IPS DF 4.7 (cell line): ENCODE data around the gene TMX3.
A peak's percentile ranks its signal among the peaks of the same experiment; 100 is the strongest.

Source experiments
- DNase-seq: peaks from one replicate; pipeline ENCODE4 v3.0.0-alpha.2; 2013; ENCODE audit warnings: low spot score; ENCODE audit errors: extremely low read depth

Gene TMX3, protein sequence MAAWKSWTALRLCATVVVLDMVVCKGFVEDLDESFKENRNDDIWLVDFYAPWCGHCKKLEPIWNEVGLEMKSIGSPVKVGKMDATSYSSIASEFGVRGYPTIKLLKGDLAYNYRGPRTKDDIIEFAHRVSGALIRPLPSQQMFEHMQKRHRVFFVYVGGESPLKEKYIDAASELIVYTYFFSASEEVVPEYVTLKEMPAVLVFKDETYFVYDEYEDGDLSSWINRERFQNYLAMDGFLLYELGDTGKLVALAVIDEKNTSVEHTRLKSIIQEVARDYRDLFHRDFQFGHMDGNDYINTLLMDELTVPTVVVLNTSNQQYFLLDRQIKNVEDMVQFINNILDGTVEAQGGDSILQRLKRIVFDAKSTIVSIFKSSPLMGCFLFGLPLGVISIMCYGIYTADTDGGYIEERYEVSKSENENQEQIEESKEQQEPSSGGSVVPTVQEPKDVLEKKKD

DNA sequence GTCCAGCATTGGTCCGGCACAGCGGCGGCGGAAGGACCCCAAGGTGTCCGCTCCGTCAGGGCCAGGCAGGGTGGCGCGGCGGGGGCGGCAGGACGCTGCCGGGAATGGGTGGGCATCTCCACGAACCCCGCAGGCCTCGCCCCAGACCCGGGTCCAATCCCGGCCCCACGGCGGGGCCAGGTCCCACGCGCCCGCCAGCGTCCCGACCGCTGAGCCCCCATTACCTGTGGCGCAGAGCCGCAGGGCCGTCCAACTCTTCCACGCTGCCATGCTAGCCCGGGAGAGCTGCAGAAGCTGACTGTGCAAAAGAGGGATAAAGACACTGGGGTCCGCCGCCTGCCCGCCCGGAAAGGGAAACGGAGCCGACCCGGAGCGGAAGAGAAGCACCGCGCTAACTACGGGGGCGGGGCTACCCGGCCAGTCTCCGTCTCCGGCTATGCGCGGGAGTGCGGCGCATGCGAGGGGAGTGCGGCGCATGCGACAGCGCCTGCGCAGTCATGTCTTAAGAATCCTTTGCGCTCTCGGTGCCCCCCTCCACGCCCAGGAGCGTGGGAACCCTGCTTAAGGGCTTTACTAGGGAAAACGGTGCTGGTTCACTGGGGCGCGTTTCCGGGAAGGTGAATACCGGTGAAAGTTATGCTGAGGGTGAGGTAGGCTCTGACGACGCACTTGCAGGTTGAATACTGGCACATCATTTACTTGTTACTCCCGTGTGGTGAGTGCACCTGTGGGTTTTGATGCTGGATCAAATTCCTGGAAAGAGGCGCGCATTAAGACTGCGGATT is at the start of gene TMX3:
TMX3 (minus strand) TSS at position 397 of the 785 bp plus-strand sequence; CDS start at position 270, 127 bp downstream.
- DNase-seq = peak; percentile 78

DNA sequence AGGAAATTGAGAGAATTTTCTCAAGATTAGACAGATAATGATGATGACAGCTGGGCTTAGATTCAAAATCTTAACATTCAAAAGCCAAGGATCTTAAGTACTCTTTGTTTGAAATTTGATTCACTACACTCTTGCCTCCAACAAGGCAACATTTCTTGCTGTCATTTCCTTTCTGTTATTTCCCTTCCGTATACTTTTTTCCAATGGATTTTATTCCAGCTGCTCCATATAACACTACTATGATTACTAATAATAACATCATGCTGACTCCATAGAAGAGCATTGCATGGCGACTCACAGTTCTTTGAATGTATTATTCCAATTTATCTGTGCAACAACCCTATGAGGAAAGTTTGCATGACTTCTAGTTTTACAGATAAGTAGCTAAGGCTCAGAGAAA is 49.1 kb upstream of the TMX3 start:
- no peak for DNase-seq

DNA sequence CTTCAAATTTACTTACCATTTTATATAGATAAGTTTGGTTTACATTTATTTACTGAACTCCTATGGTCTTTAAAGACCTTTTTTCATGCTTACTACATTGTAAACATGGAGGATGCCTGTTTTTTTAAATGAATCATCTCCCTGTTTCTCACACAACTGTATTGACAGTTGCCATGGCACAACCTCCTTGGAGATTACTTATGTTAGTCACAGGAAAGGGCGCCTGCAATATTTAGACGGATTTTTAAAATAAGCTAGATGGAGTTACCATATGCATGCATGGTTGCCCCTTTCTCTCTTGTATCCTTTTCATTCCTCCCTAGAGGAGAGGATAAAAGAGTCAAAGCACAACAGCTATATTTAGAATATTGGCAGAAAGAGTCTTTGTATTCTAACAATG is 48.2 kb upstream of the TMX3 start:
- DNase-seq = no peak

DNA sequence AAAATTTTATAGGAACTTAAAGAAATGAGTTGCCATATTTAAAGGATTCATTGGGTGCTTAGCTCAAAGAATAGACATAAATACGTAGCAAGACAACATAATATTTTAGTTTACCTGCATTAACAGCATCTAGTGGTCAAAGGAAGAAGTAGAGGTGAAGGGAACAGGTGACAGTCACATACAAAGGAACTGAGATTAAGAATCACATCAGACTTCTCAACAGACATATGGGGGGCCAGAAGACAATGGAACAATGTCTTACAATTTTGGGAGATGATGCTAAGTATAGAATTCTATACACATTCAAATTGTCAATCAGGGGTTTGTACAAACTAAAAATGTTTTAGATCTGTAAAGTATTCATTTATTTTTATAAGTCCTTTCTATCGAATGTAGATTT is 44.4 kb upstream of the TMX3 start:
- DNase-seq = no peak

DNA sequence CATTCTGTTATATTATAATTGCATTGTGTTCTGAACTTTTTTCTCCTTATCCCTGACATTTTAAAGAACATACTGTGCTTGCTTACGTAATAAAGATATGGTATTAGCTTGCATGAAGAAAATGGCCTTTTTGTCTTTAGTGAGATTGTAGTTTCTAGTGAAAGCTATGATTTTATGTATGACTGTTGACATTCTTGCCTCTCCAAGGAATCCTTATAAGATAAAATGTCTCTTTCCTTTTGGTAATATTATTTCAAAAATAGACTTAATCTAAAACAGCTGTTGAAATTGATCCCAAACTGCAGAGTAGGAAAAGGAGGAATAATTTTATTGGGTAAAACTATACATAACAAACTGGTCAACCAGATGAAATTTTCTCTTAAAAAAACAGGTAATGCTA is 42.2 kb upstream of the TMX3 start:
- no peak for DNase-seq

DNA sequence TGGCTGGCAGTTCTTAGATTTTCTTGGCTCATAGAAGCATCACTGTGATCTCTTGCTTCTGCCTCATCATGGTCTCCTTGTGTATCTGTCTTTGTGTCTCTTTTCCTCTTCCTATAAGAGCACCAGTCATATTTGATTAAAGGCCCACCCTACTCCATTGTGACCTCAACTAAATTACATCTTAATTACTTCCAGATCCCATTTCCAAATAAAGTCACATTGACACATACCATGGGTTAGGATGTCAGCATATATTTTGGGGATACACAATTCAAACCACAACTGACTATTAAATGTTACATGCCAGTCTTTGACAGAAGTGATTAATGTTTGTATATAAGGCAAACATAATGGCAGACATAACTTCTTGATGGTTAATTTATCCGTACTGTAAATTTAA is 27.3 kb upstream of the TMX3 start:
- no peak for DNase-seq

DNA sequence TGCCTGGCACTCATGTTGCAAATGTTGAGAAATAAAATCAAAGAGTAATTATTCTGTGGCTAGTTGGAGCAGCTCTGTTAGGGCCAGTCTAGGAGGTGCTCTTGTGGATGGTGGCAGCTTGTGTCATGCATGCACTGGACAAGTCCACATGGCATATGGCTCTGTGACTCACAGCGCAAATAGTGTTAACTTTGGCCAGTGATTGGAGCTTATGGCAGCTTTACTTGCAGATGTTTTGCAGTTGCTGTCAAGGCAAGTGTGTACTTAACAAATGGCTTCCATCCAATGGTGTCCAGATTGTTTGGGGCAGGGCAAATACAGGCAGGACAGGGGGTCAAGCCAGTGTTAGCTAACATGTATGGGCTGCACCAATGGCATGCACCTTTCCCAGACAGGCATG is 26.1 kb upstream of the TMX3 start:
- no peak for DNase-seq

DNA sequence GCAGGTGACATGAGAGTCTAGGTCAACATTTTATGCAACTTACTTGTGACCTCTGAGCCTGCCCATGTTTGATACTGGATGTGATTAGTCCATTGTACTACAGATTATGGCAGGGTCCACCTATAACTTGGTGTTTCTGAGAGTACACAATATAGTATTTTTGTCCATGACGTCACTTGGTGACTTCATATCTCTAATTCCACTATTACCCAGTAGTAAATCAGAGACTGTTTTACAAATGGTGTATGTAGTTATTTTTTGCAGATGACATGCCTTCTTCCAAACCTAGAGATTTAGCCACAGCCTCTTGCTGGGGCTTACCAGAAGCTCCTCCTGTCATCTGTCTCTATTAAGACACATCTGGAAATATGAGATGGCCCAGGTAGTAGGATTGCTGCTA is 24.6 kb upstream of the TMX3 start:
- no peak for DNase-seq

DNA sequence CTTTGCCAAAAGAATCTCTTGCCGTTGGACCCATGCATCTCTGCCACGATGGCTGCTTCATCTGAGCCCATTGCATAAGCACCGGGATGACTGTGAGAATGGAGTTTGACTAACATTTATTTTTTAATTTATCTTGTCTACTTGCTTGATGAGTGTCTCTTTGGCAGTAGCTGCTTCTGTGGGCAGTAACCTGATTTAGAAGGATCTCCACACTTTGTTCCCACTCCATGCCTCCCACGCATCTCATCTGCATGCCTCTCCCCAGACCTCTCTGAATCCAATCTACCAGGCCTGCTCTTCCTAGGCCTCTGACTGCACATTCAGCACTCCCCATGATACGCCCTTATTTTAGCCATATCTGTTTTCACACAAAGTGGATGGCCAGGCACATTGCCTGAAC is 23.7 kb upstream of the TMX3 start:
- DNase-seq = no peak

DNA sequence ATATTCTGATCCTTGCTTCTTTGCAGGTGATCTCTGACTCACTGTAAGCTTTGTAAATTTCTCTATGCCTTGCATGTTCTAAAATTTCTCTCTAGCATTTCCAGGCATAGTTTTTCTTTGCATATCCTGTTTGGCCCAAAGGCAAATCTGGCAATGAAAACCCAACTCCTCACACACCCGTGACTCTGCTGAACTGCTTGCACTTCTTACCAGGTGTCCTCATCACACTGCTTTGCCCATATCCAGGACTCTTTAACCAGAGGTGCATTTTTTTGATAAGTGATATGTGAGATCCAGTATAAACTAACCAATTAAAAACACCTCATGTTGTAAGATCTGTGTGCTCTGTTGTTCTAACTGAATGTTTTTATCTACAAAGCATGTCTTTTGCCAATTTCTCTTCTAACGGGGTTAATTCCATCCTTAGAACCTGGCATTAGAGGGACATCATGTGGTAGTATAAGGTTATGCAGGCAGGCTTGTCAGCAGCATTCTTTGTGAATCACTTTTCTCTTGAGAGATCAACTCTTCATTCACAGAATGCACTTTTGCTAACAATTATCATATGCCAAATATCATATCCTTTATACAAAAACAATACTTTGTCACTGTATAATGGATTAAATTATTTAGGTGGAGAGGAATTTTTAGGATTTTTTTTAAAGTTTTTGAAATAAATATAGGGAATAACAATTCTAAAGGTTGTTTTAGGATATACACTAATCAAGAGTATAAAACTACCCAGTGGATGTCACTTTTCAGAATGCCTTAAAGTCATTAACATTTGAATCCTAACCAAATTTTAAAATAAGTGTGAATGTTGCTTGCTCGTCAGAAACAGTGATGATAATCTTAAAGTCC is 20.8 kb upstream of the TMX3 start:
- DNase-seq = no peak

DNA sequence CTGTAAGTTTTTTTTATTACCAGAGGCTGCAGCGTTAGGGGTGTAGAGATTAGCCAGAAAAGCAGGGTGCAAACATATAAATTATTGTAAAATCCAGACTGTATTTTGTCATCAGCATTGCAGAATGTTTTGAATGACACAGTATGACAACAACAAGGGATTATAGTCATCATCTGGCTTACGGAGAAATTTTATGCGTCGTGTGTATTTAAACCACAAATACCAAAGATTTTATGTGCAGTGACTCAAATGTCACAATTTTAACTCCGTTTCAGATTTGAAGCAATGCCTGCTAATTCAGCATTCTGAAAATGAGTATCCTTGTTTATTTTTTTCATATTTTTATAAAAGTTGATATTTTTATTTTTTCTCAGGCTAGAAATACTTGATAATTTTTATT is 19.4 kb upstream of the TMX3 start:
- DNase-seq = no peak

DNA sequence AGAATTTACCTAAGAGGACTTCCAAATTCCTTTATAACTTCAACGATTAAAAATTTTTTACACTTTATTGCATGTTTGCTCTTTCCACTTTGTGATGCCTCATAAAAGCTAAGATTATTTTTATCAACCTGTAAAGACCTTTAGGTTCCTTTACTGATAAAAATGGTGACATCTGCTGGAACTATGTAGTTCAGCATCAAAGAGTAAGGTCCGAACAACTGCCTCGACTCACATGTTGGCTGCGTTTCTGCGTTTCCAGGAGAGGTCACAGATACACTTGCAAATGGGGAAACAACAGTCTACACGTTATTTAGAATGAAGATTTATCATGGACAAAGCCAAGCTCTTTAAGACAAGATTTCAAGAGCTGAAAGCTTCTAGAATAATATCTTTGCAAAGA is 18.8 kb upstream of the TMX3 start:
- no peak for DNase-seq

DNA sequence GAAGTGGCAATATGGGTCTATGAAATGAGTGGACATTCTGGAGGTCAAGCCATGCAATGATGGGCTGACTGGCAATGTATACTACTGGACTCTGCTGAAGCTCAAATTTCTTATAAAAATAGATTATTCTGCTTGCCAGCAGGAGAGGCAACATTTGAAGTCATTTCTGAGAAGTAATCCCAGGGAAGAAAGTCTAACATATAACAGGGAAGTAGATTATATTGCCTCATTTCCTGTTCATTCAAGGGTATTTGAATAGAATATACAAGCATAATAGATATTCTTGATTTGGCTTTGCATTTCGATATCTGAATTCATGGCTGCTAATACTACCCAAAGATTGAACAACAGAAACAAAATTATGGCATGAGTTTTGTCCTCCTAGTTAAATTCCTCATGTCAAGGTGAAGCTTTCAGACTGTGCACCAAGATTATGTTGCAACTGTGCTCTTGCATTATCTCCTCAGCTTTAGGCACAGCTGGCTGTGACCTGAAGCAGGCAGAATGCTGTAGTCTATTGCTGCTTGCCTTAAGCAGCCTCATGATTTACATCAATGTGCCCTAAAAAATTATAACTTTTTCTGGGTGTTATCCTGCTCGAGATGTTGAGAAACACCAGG is 13.3 kb upstream of the TMX3 start:
- DNase-seq = no peak

DNA sequence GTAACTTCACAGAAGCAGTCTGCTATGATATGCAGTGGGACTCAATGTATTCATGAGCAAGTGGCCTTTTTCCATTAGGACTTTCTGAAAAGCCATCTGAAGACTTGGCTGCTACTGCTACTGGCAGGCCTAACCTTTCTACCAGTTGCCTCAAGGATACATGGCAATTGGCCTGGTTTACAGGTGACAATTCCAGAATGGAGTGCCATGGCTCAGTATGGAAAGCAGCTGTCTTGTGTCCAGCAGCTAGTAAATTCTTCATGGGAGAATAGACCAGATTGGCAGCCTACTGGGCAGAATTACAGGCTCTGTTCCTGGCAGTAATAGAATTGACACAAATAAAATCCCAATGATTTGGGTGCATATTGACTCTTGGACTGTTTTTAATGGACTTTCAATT is 12.6 kb upstream of the TMX3 start:
- no peak for DNase-seq

DNA sequence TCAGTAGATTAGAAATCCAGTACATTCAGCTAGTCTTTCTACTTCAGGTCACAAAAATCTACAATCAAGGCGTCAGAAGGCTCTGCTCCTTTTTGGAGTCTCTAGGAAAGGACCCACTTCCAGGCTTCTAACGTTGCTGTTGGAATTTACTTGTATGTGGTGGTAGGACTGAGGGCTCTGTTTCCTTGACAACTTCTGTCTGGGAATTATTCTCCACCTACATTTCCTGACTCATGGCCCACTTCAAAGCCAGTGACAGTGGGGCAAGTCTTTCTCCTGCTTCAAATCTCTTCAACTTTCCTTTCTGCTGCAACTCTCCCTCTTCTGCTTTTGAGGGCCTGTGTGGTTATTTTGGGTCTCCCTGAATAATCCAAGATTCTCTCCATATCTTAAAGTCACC is 10.4 kb upstream of the TMX3 start:
- no peak for DNase-seq

DNA sequence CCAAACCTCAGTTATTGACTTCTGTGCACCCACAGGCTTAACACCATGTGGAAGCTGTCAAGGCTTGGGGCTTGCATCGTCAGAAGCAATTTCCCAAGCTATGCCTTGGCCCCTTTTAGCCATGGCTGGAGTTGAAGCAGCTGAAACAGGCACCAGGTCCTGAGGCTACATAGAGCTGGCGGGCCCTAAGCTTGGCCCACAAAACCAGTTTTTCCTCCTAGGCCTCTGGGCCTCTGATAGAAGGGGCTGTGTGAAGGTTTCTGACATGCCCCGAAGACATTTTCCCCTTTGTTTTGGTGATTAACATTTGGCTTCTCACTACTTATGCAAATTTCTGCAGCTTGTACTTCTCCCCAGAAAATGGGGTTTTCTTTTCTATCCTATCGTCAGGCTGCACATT is 9.1 kb upstream of the TMX3 start:
- no peak for DNase-seq

DNA sequence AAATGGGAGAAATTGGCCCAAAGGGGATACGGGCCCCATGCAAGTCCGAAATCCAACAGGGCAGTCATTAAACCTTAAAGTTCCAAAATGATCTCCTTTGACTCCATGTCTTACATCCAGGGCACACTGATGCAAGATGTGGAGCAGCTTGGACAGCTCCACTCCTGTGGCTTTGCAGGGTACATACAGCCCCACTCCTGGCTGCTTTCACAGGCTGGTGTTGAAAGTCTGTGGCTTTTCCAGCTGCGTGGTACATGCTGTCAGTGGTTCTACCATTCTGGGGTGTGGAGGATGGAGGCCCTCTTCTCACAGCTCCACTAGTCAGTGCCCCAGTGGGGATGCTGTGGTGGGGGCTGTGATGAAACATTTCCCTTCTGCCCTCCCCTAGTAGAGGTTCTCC is 8.6 kb upstream of the TMX3 start:
- no peak for DNase-seq

DNA sequence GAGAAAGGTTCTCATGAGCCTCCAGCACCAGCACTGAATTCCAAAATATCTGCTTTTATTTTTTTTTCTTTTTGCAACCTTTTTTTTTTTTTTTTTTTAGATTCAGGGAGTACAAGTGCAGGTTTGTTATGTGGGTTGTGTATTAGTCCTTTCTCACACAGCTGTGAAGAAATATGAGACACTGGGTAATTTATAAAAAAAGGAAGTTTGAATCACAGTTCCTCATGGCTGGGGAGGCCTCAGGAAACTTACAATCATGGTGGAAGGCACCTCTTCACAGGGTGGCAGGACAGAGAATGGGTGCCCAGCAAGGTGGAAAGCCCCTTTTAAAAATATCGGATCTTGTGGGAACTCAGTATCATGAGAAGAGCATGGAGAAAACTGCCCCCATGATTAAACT is 7.9 kb upstream of the TMX3 start:
- no peak for DNase-seq

DNA sequence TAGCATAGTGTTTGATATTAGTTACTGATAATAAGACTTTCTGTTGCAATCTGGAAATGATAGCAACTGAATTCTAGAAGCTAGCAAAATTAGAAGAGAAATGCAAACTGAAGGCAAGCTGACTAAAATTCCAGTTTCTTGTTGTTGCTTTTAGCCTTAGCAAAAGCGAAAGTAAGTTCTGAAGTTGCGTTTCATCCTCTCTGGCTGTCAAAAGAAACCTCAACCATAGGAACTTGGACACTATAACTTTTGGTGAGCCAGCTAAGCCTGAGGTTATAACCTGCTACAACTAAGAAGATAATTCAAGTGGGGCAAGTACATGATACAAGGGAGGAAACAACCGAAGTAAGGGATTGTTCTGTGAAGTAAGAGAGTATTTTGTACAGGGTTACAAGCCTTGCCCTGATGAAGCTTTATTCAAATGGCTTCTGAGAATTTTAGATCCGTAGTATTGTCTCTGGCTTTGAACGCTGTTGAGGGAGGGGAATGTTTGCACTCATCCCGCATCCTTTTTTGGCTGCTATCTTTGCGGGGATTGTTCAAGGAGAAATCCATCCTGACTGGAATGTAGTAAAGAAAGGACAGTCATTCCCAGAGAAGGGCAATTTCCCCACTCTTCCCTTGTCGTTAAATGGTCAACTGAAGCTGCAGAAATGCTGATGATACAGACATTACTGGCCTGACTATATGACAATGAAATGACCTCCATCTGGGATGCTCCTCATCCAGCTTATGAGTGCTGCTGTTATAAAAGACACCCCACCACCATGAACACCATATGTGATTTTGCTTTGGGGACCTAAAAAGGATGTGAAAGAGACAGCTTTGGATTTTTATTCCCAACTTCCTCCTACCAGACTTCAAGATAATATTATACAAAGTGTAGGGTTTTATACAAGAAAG is 7.0 kb upstream of the TMX3 start:
- DNase-seq = no peak

DNA sequence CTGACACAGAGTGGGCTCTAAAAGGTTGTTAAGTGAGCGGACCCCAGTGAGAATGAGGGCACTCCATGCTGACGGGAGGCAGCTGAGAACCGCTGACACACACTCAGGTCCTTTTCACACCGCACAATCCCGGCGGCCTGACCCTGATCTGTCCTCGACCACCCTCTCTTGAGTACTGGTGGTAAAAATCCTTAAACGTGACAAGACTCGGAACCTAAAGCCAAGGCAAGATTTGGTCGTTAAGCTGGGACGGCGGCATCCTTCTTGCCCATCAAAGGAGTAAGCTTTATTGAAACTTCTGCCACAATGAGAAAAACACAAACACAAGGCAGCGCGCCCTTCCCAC is 569 bp downstream of the TMX3 start:
- DNase-seq = no peak

DNA sequence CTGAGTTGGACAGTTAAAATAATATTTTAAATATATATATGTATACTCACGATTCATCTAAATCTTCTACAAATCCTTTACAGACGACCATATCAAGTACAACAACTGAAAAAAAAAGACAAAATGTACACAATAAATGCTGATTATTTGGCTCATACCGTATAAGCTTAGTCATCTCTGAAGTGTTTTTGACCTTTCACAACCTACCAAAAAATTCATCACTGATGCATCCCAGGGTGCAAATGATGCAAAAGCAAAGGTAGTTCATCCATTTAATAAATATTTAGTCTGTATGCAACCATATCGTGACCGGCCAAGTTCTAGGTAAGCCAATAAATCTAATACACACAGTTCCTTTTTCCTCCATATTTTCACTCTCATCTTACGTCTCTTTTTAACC is 1.1 kb downstream of the TMX3 start:
- DNase-seq = no peak
